Gastroesophageal sphincter (tissue), 4 donors: Measurements from ENCODE around the gene OLFM4. TPM values are rescaled to one million over a fixed set of nuclear protein-coding genes. Genes with fewer than 3 reads are reported as not detected.

ENCODE experiments used
- ATAC-seq: fragments of 150-250 bp; one replicate; pipeline ENCODE4 v1.9.1; 2016; ENCODE audit warnings: mild to moderate bottlenecking, moderate library complexity
- H3K27ac ChIP-seq, 4 donors: fragments of 200-600 bp; sonication (generic) in 3 of 4; 1 replicate in 3 of 4; 2 replicates in 1 of 4; pipeline ENCODE4 v1.5.1; 2016 to 2019
- H3K27me3 ChIP-seq: fragments of 200-600 bp; sonication (generic); one replicate; pipeline ENCODE4 v1.5.1; 2019
- H3K36me3 ChIP-seq, 2 donors: fragments of 200-600 bp; sonication (generic); one replicate each; pipeline ENCODE4 v1.5.1; 2019; ENCODE audit warnings: control low read depth in 1 of 2
- H3K4me1 ChIP-seq, 3 donors: fragments of 200-600 bp; sonication (generic); 1 replicate in 2 of 3; 2 replicates in 1 of 3; pipeline ENCODE4 v1.5.1; 2016 to 2019; ENCODE audit warnings: control low read depth in 2 of 3
- H3K4me3 ChIP-seq, 2 donors: fragments of 200-600 bp; sonication (generic); one replicate each; pipeline ENCODE4 v1.5.1; 2019; ENCODE audit warnings: mild to moderate bottlenecking in 1 of 2, moderate library complexity in 1 of 2
- H3K9me3 ChIP-seq, 3 donors: fragments of 200-600 bp; sonication (generic); one replicate each; pipeline ENCODE4 v1.5.1; 2017 to 2019; ENCODE audit warnings: control low read depth in 2 of 3
- EP300 ChIP-seq: sonication (generic); formaldehyde crosslinking; IDR thresholded peaks from one replicate; pipeline ENCODE4 v1.6.1; 2017; ENCODE audit warnings: antibody characterized with exemption, mild to moderate bottlenecking
- POLR2A ChIP-seq, 2 donors: fragments of 450-650 bp; IDR thresholded peaks; one replicate each; pipeline ENCODE4 v1.6.1; 2017; ENCODE audit warnings: antibody characterized with exemption in 2 of 2, mild to moderate bottlenecking in 2 of 2, moderate library complexity in 1 of 2
- POLR2AphosphoS5 ChIP-seq: sonication (generic); formaldehyde crosslinking; IDR thresholded peaks from one replicate; pipeline ENCODE4 v1.6.1; 2017; ENCODE audit warnings: antibody characterized with exemption
- WGBS, 2 donors: methylation state at CpG; one replicate each; pipeline ENCODE4 v1.1.5; 2018; ENCODE audit warnings: low coverage in 1 of 2; 5-methylcytosine and 5-hydroxymethylcytosine counted together
- total RNA-seq, 4 donors: library from RNA; depleted of rRNA; stranded (reverse); fragments of >200 nt; gene quantifications; one replicate each; pipeline ENCODE4 v1.1.0, GENCODE V29; 2016
- TF ChIP-seq, protein P1 (sequence below), 4 experiments: fragments of 200-600 bp in 2 of 4; fragments of 450-650 bp in 2 of 4; sonication (generic) in 1 of 4; IDR thresholded peaks; one replicate each; pipeline ENCODE4 v1.5.1; 2017 to 2019; ENCODE audit warnings: antibody characterized with exemption in 4 of 4, mild to moderate bottlenecking in 2 of 4, moderate library complexity in 2 of 4

Gene OLFM4
- total RNA-seq, 4 donors from 2014 or later = 0.13 to 0.82 TPM; not detected in 2

DNA sequence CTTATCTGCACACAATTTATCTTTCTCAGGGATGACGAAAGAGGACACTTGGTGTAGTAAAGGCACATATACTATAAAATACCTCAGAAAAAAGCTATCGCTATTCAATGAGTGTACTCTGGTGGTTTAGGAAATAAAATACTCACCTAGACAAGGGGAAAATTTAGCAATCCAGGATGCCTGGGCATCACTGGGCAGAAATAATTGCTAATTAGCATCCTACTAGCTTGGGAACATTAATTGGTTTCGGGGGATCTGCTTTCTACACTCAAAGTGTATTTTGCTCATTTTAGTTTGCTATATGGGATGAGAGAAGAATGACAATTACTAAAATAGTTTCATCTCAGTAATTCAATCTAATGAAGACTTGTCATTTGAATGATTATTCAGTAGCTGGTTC is 60.3 kb downstream of the OLFM4 start:
- Histone ChIP-seq H3K4me1 (no peaks in the 10 kb centered on the region), H3K4me3 (no peak overlapping the region), H3K36me3 (no peaks in the 10 kb centered on the region), H3K27ac (no peak overlapping the region), H3K9me3 (peaks cover 0 to 7% (median 0%) of the 10 kb centered on the region in 3 donors), H3K27me3 (no peaks in the 10 kb centered on the region)
- TF ChIP-seq POLR2A (IDR thresholded peaks at IDR 0.05) (no peak), EP300 (no peak), POLR2AphosphoS5 (no peak)
- TF ChIP-seq, protein P1, sequence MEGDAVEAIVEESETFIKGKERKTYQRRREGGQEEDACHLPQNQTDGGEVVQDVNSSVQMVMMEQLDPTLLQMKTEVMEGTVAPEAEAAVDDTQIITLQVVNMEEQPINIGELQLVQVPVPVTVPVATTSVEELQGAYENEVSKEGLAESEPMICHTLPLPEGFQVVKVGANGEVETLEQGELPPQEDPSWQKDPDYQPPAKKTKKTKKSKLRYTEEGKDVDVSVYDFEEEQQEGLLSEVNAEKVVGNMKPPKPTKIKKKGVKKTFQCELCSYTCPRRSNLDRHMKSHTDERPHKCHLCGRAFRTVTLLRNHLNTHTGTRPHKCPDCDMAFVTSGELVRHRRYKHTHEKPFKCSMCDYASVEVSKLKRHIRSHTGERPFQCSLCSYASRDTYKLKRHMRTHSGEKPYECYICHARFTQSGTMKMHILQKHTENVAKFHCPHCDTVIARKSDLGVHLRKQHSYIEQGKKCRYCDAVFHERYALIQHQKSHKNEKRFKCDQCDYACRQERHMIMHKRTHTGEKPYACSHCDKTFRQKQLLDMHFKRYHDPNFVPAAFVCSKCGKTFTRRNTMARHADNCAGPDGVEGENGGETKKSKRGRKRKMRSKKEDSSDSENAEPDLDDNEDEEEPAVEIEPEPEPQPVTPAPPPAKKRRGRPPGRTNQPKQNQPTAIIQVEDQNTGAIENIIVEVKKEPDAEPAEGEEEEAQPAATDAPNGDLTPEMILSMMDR (IDR thresholded peaks at IDR 0.05) = no peak
- WGBS, 2 donors = 62 to 74% methylated on average over 3 of the region's 3 CpGs
- ATAC-seq = no peak

DNA sequence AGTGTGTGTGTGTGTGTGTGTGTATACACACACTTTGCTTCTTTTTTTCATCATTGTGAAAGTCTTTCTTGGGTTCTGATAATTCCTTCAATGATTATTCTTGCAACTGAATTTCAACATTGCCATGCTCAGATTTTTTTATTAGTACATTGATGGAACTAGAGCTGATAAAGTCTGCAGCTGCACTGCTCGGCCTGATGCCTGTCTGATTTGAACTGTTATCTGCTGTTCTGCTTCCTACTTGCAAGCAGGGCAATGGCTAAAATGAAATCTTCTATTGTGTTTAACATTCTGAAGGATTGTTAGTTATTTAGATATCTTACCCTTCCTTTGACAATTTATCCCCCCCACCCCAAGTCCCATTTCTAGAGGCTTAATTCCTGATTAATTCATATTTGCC is 61.3 kb downstream of the OLFM4 start:
- 60 to 83% methylated on average over 1 of the region's 1 CpG for WGBS, 2 donors
- Histone ChIP-seq H3K9me3 (no peaks in the 10 kb centered on the region), H3K27ac (no peak overlapping the region), H3K36me3 (no peaks in the 10 kb centered on the region), H3K27me3 (no peaks in the 10 kb centered on the region), H3K4me3 (no peak overlapping the region), H3K4me1 (no peaks in the 10 kb centered on the region)
- ATAC-seq = no peak
- TF ChIP-seq, protein P1 (IDR thresholded peaks at IDR 0.05) = no peak
- TF ChIP-seq EP300 (no peak), POLR2A (IDR thresholded peaks at IDR 0.05) (no peak), POLR2AphosphoS5 (no peak)

DNA sequence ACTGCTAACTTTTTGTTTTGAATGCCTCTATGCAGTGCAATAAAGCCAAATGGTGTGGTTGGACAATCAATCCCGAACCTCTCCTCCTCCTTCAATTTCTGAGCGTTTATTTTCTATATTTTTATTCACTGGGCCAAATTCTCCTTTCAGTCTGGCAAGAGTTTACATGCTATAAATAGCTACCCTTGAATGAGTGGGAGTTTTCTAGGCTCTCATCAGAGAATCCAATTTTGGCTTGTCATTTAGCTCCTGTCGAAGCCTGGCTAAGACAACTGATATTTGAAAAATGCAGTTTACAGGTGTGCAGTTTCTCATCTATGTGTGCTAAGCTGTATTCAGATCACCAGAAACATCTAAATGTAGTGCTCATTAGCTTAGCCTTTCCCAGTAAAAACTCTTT is 61.8 kb downstream of the OLFM4 start:
- Histone ChIP-seq H3K4me1 (no peaks in the 10 kb centered on the region), H3K27me3 (no peaks in the 10 kb centered on the region), H3K4me3 (no peak overlapping the region), H3K9me3 (no peaks in the 10 kb centered on the region), H3K27ac (no peak overlapping the region), H3K36me3 (no peaks in the 10 kb centered on the region)
- no peak for ATAC-seq
- TF ChIP-seq, protein P1 (IDR thresholded peaks at IDR 0.05) = no peak
- TF ChIP-seq POLR2A (IDR thresholded peaks at IDR 0.05) (no peak), EP300 (no peak), POLR2AphosphoS5 (no peak)
- 23 to 24% methylated on average over 3 of the region's 3 CpGs for WGBS, 2 donors

DNA sequence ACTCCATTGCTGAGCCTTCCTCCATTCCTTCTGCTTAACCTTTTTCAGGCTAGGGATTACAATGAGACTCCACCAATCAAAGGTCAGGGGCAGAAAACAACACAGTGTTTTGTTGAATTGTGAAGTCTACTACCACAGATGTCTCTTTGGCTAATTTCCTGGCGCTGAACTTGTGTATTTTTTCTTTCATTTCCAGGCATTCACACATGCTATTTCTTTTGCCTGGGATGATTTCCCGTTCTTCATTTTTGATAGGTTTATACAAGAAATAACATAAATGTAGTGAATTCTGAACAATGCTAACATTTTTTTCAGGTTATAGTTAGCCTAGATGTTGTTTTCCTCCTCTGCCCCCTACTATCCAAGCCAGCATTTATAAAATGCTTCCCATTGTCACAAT is 64.3 kb downstream of the OLFM4 start:
- TF ChIP-seq POLR2A (IDR thresholded peaks at IDR 0.05) (no peak), POLR2AphosphoS5 (no peak), EP300 (no peak)
- TF ChIP-seq, protein P1 (IDR thresholded peaks at IDR 0.05) = no peak
- Histone ChIP-seq H3K4me3 (no peak overlapping the region), H3K4me1 (no peaks in the 10 kb centered on the region), H3K36me3 (no peaks in the 10 kb centered on the region), H3K27me3 (no peaks in the 10 kb centered on the region), H3K27ac (no peak overlapping the region), H3K9me3 (peaks cover 0 to 3% (median 0%) of the 10 kb centered on the region in 3 donors)
- no peak for ATAC-seq
- WGBS, 2 donors = 51 to 58% methylated on average over 2 of the region's 2 CpGs

DNA sequence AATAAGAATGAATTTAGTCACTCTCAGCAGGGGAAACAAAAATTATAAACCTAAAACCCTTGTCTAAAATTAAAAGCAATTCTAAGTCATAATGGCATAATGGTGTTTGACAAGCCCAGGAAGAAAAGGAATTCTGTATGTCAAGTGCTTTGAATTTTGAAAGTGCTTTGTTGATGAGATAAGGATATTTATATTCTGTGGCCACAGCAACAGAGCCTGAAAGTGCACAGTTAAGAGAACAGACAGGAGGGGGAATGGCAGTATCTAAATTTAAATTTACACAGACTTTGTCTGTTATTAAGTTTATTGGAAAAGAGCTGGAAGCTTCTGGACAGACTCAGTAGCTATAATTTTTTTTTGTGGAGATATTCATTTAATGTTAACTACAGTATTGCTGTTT is 69.8 kb downstream of the OLFM4 start:
- H3K4me1 ChIP-seq = no peaks in the 10 kb centered on the region
- no peak overlapping the region for H3K4me3 ChIP-seq
- H3K27ac ChIP-seq = no peak overlapping the region
- H3K27me3 ChIP-seq = no peaks in the 10 kb centered on the region
- TF ChIP-seq POLR2AphosphoS5 = no peak
- TF ChIP-seq EP300 = no peak
- no peak for TF ChIP-seq POLR2A (IDR thresholded peaks at IDR 0.05)
- TF ChIP-seq, protein P1 (IDR thresholded peaks at IDR 0.05) = no peak
- ATAC-seq = no peak
- H3K9me3 ChIP-seq = peaks cover 0 to 3% (median 0%) of the 10 kb centered on the region in 3 donors
- H3K36me3 ChIP-seq = no peaks in the 10 kb centered on the region
